ENCODE results near the gene DXO. TPM values are rescaled to one million over a fixed set of nuclear protein-coding genes. Genes with fewer than 3 reads are reported as not detected.
"Not testable (repeated sequence)": the region's sequence is repeated elsewhere in the genome, so short reads cannot be mapped to it uniquely, and the experiment has no call there.

Gene DXO
- total and polyA plus RNA-seq, 4 donors: 5.1 to 41.7 (median 20.4) TPM

DNA sequence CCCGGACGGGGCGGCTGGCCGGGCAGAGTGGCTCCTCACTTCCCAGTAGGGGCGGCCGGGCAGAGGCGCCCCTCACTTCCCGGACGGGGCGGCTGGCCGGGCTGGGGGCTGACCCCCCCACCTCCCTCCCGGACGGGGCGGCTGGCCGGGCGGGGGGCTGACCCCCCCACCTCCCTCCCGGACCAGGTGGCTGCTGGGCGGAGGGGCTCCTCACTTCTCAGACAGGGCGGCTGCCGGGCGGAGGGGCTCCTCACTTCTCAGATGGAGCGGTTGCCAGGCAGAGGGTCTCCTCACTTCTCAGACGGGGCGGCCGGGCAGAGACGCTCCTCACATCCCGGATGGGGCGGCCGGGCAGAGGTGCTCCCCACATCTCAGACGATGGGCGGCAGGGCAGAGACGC is 39.8 kb downstream of the DXO start:
- H3K4me1 ChIP-seq (ENCODE audit: control insufficient read depth in 1 of 2, insufficient read depth in 2 of 2, low read length in 2 of 2); H3K4me3 ChIP-seq (ENCODE audit: low read length in 2 of 2); H3K9me3 ChIP-seq (ENCODE audit: control insufficient read depth, low read length); intact Hi-C loops (cut with DNase I); H3K36me3 ChIP-seq (ENCODE audit: control insufficient read depth in 1 of 2, insufficient read depth in 2 of 2, low read length in 1 of 2); H3K27ac ChIP-seq (ENCODE audit: low read depth in 1 of 2, low read length in 2 of 2); H3K27me3 ChIP-seq (ENCODE audit: control insufficient read depth in 1 of 2, insufficient read depth in 2 of 2, low read length in 1 of 2); ATAC-seq (ENCODE audit: low FRiP score): not testable (repeated sequence)
- peak in 1 of 2 donors; percentile 29 for DNase-seq
- 91 to 97% methylated on average over 16 to 32 of the region's 32 CpGs for WGBS, 2 donors

DNA sequence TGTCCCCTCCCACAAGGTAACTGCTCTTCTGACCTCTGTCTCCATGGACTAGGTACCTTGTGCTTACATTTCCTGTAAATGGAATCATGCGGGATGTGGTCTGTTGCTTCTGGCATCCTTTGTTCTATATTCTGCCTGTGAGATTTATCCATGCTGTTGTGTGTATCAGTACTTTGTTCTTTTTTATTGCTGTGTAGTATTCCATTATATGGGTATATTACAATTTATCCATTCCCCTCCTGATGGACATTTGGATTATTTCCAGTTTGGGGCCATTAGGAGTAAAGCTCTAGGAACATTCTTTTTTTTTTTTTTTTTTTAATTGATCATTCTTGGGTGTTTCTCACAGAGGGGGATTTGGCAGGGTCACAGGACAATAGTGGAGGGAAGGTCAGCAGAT is 41.0 kb downstream of the DXO start:
- no peak overlapping the region for H3K27ac ChIP-seq (ENCODE audit: low read depth in 1 of 2, low read length in 2 of 2)
- no peaks in the 10 kb centered on the region for H3K36me3 ChIP-seq (ENCODE audit: control insufficient read depth in 1 of 2, insufficient read depth in 2 of 2, low read length in 1 of 2)
- no peaks in the 10 kb centered on the region for H3K27me3 ChIP-seq (ENCODE audit: control insufficient read depth in 1 of 2, insufficient read depth in 2 of 2, low read length in 1 of 2)
- H3K9me3 ChIP-seq (ENCODE audit: control insufficient read depth, low read length): no peaks in the 10 kb centered on the region
- no peak for DNase-seq
- intact Hi-C loops (cut with DNase I): no loop called here
- H3K4me3 ChIP-seq (ENCODE audit: low read length in 2 of 2): no peak overlapping the region
- 90 to 96% methylated on average over 1 of the region's 1 CpG for WGBS, 2 donors
- H3K4me1 ChIP-seq (ENCODE audit: control insufficient read depth in 1 of 2, insufficient read depth in 2 of 2, low read length in 2 of 2): no peaks in the 10 kb centered on the region
- no peak for ATAC-seq (ENCODE audit: low FRiP score)

DNA sequence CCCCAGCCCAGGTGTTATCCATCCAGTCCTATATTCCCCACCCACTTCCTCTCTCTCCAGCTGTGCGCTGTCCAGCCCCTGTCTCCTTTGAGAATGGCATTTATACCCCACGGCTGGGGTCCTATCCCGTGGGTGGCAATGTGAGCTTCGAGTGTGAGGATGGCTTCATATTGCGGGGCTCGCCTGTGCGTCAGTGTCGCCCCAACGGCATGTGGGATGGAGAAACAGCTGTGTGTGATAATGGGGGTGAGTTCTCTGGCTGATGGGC is 43.3 kb downstream of the DXO start:
- peak in 1 of 2 donors; percentile 23 for DNase-seq
- no peaks in the 10 kb centered on the region for H3K36me3 ChIP-seq (ENCODE audit: control insufficient read depth in 1 of 2, insufficient read depth in 2 of 2, low read length in 1 of 2)
- no peak overlapping the region for H3K27ac ChIP-seq (ENCODE audit: low read depth in 1 of 2, low read length in 2 of 2)
- no peaks in the 10 kb centered on the region for H3K4me1 ChIP-seq (ENCODE audit: control insufficient read depth in 1 of 2, insufficient read depth in 2 of 2, low read length in 2 of 2)
- H3K9me3 ChIP-seq (ENCODE audit: control insufficient read depth, low read length): no peaks in the 10 kb centered on the region
- 81 to 86% methylated on average over 9 of the region's 9 CpGs for WGBS, 2 donors
- ATAC-seq (ENCODE audit: low FRiP score): no peak
- H3K27me3 ChIP-seq (ENCODE audit: control insufficient read depth in 1 of 2, insufficient read depth in 2 of 2, low read length in 1 of 2): no peaks in the 10 kb centered on the region
- H3K4me3 ChIP-seq (ENCODE audit: low read length in 2 of 2): no peak overlapping the region
- intact Hi-C loops (cut with DNase I): no loop called here

DNA sequence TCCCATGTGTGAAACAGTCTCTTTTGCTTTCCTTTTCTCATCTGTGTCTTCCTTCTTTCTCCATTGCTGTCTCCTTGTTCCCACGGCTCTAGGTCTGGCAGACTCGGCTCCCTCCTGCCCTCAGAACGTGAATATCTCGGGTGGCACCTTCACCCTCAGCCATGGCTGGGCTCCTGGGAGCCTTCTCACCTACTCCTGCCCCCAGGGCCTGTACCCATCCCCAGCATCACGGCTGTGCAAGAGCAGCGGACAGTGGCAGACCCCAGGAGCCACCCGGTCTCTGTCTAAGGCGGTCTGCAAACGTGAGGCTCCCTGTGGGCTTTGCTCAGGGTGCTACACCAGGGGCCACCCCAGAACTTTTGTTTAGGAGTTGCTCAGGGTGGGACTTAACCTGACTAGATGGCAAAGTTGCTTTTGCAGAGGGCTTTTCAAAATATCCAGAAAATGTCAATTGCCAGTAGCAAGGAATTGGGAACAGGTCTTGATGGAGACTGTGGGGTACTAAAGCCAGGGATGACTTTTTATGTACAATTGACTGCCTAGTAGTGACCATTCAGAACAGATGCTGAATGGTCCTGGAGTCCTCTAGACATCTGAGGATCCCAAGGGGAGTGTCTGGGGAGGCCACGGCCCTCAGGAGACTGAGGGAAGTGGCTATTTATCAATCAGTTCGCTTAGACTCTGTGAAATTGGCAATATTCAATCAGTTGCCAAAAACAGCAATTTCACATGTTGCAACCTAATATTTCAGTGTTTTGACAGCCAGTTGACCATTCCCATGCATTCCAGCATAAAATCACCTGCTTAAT is 43.9 kb downstream of the DXO start:
- ATAC-seq (ENCODE audit: low FRiP score) (peak; percentile 46), DNase-seq (peak in 1 of 2 donors; percentile 39)
- H3K27me3 ChIP-seq (ENCODE audit: control insufficient read depth in 1 of 2, insufficient read depth in 2 of 2, low read length in 1 of 2): no peaks in the 10 kb centered on the region
- H3K4me1 ChIP-seq (ENCODE audit: control insufficient read depth in 1 of 2, insufficient read depth in 2 of 2, low read length in 2 of 2): no peaks in the 10 kb centered on the region
- no peaks in the 10 kb centered on the region for H3K9me3 ChIP-seq (ENCODE audit: control insufficient read depth, low read length)
- H3K27ac ChIP-seq (ENCODE audit: low read depth in 1 of 2, low read length in 2 of 2): no peak overlapping the region
- intact Hi-C loops (cut with DNase I): no loop called here
- WGBS, 2 donors: 74% methylated on average over 11 of the region's 11 CpGs
- H3K36me3 ChIP-seq (ENCODE audit: control insufficient read depth in 1 of 2, insufficient read depth in 2 of 2, low read length in 1 of 2): no peaks in the 10 kb centered on the region
- no peak overlapping the region for H3K4me3 ChIP-seq (ENCODE audit: low read length in 2 of 2)

DNA sequence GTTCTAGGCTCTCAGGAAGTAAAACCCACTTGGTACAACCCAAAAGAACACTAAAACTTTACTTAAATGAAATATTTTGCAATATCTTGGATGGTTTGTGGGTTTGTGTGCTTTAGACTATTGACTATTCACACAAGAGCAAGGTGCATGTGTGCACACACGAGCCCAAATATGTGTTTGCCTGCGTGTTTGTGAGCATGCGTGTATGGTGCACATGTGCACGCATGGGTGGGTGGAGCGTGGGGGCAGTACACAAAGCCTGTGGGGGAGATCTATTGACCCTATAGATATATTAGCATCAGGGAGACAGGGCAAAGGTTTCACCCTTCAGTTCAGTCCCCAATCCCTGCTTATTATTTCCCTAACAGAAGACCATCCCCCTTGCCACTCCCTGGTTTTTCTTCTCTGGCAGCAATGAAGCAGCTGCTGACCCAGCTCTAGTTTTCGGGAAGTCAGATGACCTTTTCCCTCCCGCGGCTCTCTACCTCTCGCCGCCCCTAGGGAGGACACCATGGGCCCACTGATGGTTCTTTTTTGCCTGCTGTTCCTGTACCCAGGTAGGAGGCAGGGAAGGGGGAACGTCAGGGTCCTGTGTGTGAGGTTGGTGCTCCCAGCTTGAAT is 44.6 kb downstream of the DXO start, which contains the start of gene C2:
C2 (plus strand) TSS at position 476 of the 621 bp plus-strand sequence; CDS start at position 512, 36 bp downstream.
- intact Hi-C loops (cut with DNase I): no loop called here
- Histone ChIP-seq H3K9me3 (ENCODE audit: control insufficient read depth, low read length) (no peaks in the 10 kb centered on the region), H3K4me1 (ENCODE audit: control insufficient read depth in 1 of 2, insufficient read depth in 2 of 2, low read length in 2 of 2) (no peaks in the 10 kb centered on the region), H3K27me3 (ENCODE audit: control insufficient read depth in 1 of 2, insufficient read depth in 2 of 2, low read length in 1 of 2) (no peaks in the 10 kb centered on the region), H3K27ac (ENCODE audit: low read depth in 1 of 2, low read length in 2 of 2) (no peak within 1 kb of the TSS), H3K4me3 (ENCODE audit: low read length in 2 of 2) (no peak within 1 kb of the TSS), H3K36me3 (ENCODE audit: control insufficient read depth in 1 of 2, insufficient read depth in 2 of 2, low read length in 1 of 2) (no peaks in the 10 kb centered on the region)
- ATAC-seq (ENCODE audit: low FRiP score) (peak; percentile 36), DNase-seq (no peak)
- 60 to 62% methylated on average over 11 of the region's 11 CpGs for WGBS, 2 donors

DNA sequence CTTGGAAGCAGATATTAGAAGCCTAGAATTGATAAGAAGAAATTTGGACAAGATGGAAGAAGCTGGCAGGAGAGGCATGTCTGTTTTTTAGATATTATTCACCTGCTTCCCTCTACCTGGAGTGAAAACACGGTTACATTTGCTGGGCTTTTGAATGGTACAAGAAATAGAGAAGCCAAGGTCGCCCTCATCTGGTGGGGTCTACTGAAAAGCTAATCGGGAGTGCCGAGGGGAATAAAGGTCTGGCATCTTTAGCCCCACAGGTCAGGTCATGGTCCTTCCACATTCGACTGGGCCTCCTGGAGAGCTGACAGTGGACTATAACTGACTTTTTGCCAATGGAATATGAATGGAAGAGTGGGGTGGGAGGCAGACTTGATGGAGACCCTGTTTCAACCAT is 49.0 kb downstream of the DXO start:
- ATAC-seq (ENCODE audit: low FRiP score) (no peak), DNase-seq (peak in 1 of 2 donors; percentile 30)
- 17 to 18% methylated on average over 5 of the region's 5 CpGs for WGBS, 2 donors
- H3K4me3 ChIP-seq (ENCODE audit: low read length in 2 of 2): no peak overlapping the region
- no peaks in the 10 kb centered on the region for H3K9me3 ChIP-seq (ENCODE audit: control insufficient read depth, low read length)
- no peaks in the 10 kb centered on the region for H3K36me3 ChIP-seq (ENCODE audit: control insufficient read depth in 1 of 2, insufficient read depth in 2 of 2, low read length in 1 of 2)
- intact Hi-C loops (cut with DNase I): no loop called here
- no peaks in the 10 kb centered on the region for H3K27me3 ChIP-seq (ENCODE audit: control insufficient read depth in 1 of 2, insufficient read depth in 2 of 2, low read length in 1 of 2)
- no peak overlapping the region for H3K27ac ChIP-seq (ENCODE audit: low read depth in 1 of 2, low read length in 2 of 2)
- no peaks in the 10 kb centered on the region for H3K4me1 ChIP-seq (ENCODE audit: control insufficient read depth in 1 of 2, insufficient read depth in 2 of 2, low read length in 2 of 2)

DNA sequence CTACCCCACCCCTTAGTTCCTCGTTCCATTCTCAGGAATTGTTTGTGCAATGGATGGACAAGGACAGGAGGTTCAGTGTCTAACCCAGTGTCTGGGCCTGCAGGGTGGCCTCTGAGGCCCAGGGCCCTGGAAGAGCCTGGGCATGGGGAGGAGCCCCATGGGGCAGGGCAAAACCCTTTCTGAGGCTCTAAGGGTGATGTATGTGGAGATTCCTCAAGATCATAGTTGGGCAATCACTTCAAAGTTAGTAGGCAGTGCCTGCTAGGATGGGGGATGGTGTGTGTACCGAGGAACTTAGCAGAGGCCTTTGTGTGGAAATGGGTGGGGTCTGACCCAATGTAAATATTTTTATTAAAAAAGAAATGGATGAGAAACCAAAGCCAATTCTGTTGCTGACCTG is 51.1 kb downstream of the DXO start:
- no peak overlapping the region for H3K27ac ChIP-seq (ENCODE audit: low read depth in 1 of 2, low read length in 2 of 2)
- intact Hi-C loops (cut with DNase I): no loop called here
- no peaks in the 10 kb centered on the region for H3K36me3 ChIP-seq (ENCODE audit: control insufficient read depth in 1 of 2, insufficient read depth in 2 of 2, low read length in 1 of 2)
- H3K27me3 ChIP-seq (ENCODE audit: control insufficient read depth in 1 of 2, insufficient read depth in 2 of 2, low read length in 1 of 2): no peaks in the 10 kb centered on the region
- no peaks in the 10 kb centered on the region for H3K4me1 ChIP-seq (ENCODE audit: control insufficient read depth in 1 of 2, insufficient read depth in 2 of 2, low read length in 2 of 2)
- DNase-seq: peak in 1 of 2 donors; percentile 6
- H3K4me3 ChIP-seq (ENCODE audit: low read length in 2 of 2): no peak overlapping the region
- 70 to 73% methylated on average over 2 of the region's 2 CpGs for WGBS, 2 donors
- ATAC-seq (ENCODE audit: low FRiP score): peak; percentile 7
- no peaks in the 10 kb centered on the region for H3K9me3 ChIP-seq (ENCODE audit: control insufficient read depth, low read length)

Measured in aorta (tissue), 5 donors.